Lung (tissue), 12 donors: ENCODE measurements around the gene WDHD1. TPM values are rescaled to one million over a fixed set of nuclear protein-coding genes. Genes with fewer than 3 reads are reported as not detected.

Experiments
- ATAC-seq: fragments of 200-7000 bp; cut with Tn5 transposase; one replicate; pipeline ENCODE4 v1.9.1; 2020; ENCODE audit warnings: moderate number of reproducible peaks; ENCODE audit not compliant: insufficient read depth, low FRiP score
- DNase-seq, 3 donors: peaks; one replicate each; pipeline ENCODE4 v3.0.0-alpha.2; 2013 to 2017
- H3K27ac ChIP-seq, 2 donors: one replicate each; pipeline ENCODE4 v1.5.1; 2013; ENCODE audit warnings: mild to moderate bottlenecking in 2 of 2, moderate library complexity in 2 of 2, control low read depth in 1 of 2, inconsistent platforms in 1 of 2, low read depth in 1 of 2, low read length in 1 of 2
- H3K27me3 ChIP-seq, 3 donors: one replicate each; pipeline ENCODE4 v1.5.1; 2013; ENCODE audit warnings: low read length in 2 of 3; ENCODE audit not compliant: control insufficient read depth in 3 of 3, insufficient read depth in 3 of 3
- H3K36me3 ChIP-seq, 4 donors: one replicate each; pipeline ENCODE4 v1.5.1; 2013; ENCODE audit warnings: low read length in 4 of 4, mild to moderate bottlenecking in 1 of 4, moderate library complexity in 1 of 4; ENCODE audit not compliant: control insufficient read depth in 4 of 4, insufficient read depth in 4 of 4
- H3K4me1 ChIP-seq, 5 donors: one replicate each; pipeline ENCODE4 v1.5.1; 2013; ENCODE audit warnings: low read length in 5 of 5, mild to moderate bottlenecking in 2 of 5, moderate library complexity in 1 of 5; ENCODE audit not compliant: control insufficient read depth in 5 of 5, insufficient read depth in 5 of 5
- H3K4me3 ChIP-seq: one replicate; pipeline ENCODE4 v1.5.1; 2013; ENCODE audit warnings: mild to moderate bottlenecking, control low read depth, moderate library complexity
- H3K9ac ChIP-seq, 2 donors: one replicate each; pipeline ENCODE4 v1.5.1; 2013; ENCODE audit warnings: low read length in 2 of 2, control low read depth in 1 of 2; ENCODE audit not compliant: insufficient read depth in 1 of 2
- H3K9me3 ChIP-seq, 4 donors: one replicate each; pipeline ENCODE4 v1.5.1; 2013; ENCODE audit warnings: low read length in 3 of 4, mild to moderate bottlenecking in 1 of 4, moderate library complexity in 1 of 4; ENCODE audit not compliant: control insufficient read depth in 4 of 4, insufficient read depth in 3 of 4
- WGBS, 2 donors: extraction: QIAGEN DNeasy Blood & Tissue Kit; methylation state at CpG; one replicate each; pipeline ENCODE4 v1.1.7; 2013; 5-methylcytosine and 5-hydroxymethylcytosine counted together
- polyA plus RNA-seq, 2 donors: library from polyadenylated mRNA; stranded (reverse); fragments of 200-250 nt; gene quantifications; one replicate each; pipeline ENCODE4 v1.2.1, GENCODE V29; 2013
- total RNA-seq, 2 donors: library from RNA; depleted of rRNA in 1 of 2; stranded (reverse); fragments of >200 nt in 1 of 2; gene quantifications; one replicate each; pipeline ENCODE4 v1.2.1, GENCODE V29; 2014 to 2021
- TF ChIP-seq, protein P1 (sequence below): IDR thresholded peaks from 2 replicates; pipeline ENCODE4 v1.5.1; 2012; ENCODE audit warnings: mild to moderate bottlenecking; ENCODE audit errors: control extremely low read depth, extremely low read depth
- donor health status: control.
- donor health status: control.
- donor health status: Bipolar disorder and iron deficiency.
- donor health status: healthy.
- donor health status: DM: yes; HTN: yes; CAD: no.

WDHD1 gene
- total and polyA plus RNA-seq, 4 donors = 1.9 to 7.1 (median 4.1) TPM

DNA sequence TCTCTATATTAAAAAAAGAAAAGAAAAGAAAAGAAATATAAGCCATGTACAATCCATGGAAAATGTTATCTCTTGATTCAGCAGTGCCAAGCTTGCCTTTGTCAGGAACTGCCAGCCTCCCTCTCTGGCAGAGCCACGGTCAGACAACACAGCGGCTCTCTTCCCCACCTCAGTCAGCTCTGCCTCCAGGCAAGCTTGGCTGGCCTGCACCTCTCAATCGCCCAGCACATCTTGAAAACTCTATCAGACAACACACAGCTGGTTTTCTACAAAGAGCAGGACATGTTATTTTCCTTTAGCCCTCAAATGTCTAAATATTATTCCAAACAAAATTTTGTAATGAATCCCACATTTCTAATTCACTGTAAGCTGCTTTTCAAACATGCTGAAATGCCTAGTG, 104.3 kb downstream of the WDHD1 start:
- peak; percentile 20 to 60 (median 42) for DNase-seq

DNA sequence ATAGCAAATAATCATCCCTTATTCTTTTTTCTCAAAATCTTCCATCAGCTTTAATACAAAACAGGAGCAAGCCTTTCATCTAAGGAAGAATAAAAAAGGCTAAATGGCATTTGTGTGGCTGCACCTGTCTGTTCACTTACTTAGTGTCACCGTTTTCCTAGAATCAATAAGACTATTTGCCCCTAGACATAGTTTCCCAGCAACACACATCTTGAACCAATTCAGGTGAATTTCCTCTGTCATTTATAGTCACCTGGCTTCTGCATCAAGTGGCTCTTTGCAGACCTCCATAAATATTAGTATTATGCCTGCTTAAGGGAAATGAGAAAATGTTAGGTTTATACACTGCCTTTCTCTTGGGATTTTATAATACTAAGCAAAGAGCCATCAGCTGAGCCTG, 106.8 kb downstream of the WDHD1 start:
- TF ChIP-seq, protein P1, sequence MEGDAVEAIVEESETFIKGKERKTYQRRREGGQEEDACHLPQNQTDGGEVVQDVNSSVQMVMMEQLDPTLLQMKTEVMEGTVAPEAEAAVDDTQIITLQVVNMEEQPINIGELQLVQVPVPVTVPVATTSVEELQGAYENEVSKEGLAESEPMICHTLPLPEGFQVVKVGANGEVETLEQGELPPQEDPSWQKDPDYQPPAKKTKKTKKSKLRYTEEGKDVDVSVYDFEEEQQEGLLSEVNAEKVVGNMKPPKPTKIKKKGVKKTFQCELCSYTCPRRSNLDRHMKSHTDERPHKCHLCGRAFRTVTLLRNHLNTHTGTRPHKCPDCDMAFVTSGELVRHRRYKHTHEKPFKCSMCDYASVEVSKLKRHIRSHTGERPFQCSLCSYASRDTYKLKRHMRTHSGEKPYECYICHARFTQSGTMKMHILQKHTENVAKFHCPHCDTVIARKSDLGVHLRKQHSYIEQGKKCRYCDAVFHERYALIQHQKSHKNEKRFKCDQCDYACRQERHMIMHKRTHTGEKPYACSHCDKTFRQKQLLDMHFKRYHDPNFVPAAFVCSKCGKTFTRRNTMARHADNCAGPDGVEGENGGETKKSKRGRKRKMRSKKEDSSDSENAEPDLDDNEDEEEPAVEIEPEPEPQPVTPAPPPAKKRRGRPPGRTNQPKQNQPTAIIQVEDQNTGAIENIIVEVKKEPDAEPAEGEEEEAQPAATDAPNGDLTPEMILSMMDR = no peak
- DNase-seq (peak in 1 of 3 donors; percentile 22), ATAC-seq (no peak)
- no peaks in the 10 kb centered on the region for H3K27me3 ChIP-seq
- H3K4me1 ChIP-seq = peaks cover 0 to 3% (median 0%) of the 10 kb centered on the region in 5 donors
- H3K36me3 ChIP-seq = no peaks in the 10 kb centered on the region
- WGBS, 2 donors = 68 to 91% methylated on average over 1 of the region's 1 CpG
- H3K4me3 ChIP-seq = no peak overlapping the region
- H3K9ac ChIP-seq = no peak overlapping the region
- no peaks in the 10 kb centered on the region for H3K9me3 ChIP-seq
- H3K27ac ChIP-seq = no peak overlapping the region

More for the DNA sequence above, 104.3 kb downstream of the WDHD1 start:
- ATAC-seq = no peak
- H3K4me1 ChIP-seq = peaks cover 0 to 3% (median 0%) of the 10 kb centered on the region in 5 donors
- no peak overlapping the region for H3K4me3 ChIP-seq
- WGBS, 2 donors = 73 to 91% methylated on average over 3 of the region's 3 CpGs
- H3K27me3 ChIP-seq = no peaks in the 10 kb centered on the region
- no peak overlapping the region for H3K27ac ChIP-seq
- no peaks in the 10 kb centered on the region for H3K36me3 ChIP-seq
- H3K9me3 ChIP-seq = no peaks in the 10 kb centered on the region
- no peak overlapping the region for H3K9ac ChIP-seq
- TF ChIP-seq, protein P1 = no peak

DNA sequence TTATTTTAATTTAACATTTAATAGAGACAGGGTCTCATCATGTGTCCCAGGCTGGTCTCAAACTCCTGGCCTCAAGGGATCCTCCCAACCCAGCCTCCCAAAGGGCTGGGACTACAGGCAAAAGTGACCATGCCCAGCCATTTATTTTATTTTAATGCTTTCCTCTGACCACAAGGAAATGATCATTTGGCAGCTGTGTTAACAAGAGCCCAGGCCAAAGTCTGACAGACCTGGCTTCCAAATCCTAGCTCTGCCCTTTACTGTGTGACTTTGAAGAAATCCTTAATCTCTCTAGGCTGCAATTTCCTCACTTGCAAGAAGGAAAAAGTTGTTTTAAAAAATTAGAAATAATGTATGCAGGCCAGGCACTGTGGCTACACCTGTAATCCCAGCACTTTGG, 107.6 kb downstream of the WDHD1 start:
- TF ChIP-seq, protein P1 = no peak
- Histone ChIP-seq H3K4me3 (no peak overlapping the region), H3K9me3 (no peaks in the 10 kb centered on the region), H3K9ac (no peak overlapping the region), H3K27me3 (no peaks in the 10 kb centered on the region), H3K27ac (no peak overlapping the region), H3K4me1 (peaks cover 0 to 3% (median 0%) of the 10 kb centered on the region in 5 donors), H3K36me3 (no peaks in the 10 kb centered on the region)
- DNase-seq (no peak), ATAC-seq (no peak)

DNA sequence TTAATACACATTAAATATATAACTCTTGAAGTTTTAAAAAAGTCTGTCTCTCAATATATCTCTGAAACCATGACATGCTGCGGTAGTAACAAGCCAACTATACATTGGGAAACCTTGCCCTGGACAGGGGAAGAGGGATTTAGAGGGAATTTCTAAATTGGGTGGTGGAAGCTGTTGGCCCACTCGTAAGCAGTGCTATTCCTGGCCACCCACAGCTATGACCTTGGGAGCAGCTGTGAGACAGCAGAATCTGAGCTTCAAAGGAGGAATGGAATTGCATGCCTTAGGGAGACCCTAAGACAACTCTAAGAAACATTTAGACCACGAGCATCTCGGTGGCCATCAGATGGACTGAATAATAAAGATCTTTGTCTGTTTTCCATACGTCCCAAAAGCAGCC, 108.5 kb downstream of the WDHD1 start:
- Histone ChIP-seq H3K27me3 (no peaks in the 10 kb centered on the region), H3K9me3 (no peaks in the 10 kb centered on the region), H3K36me3 (no peaks in the 10 kb centered on the region), H3K4me3 (no peak overlapping the region), H3K9ac (no peak overlapping the region), H3K4me1 (peaks cover 0 to 3% (median 0%) of the 10 kb centered on the region in 5 donors), H3K27ac (no peak overlapping the region)
- 85 to 88% methylated on average over 5 of the region's 5 CpGs for WGBS, 2 donors
- TF ChIP-seq, protein P1 = no peak
- DNase-seq (no peak), ATAC-seq (no peak)
